GM19455 (cell line): ENCODE measurements around the gene FOXG1.

Experiments
- ATAC-seq: cut with Tn5 transposase; IDR thresholded peaks from one replicate; pipeline ENCODE4 v1.9.1; 2021; ENCODE audit not compliant: unreplicated experiment

Gene FOXG1

GRCh38 chr14:28774764-28775735 is 8.5 kb downstream of the FOXG1 start:
- ATAC-seq = no peak

GRCh38 chr14:28776482-28777266 is 10.1 kb downstream of the FOXG1 start:
- no peak for ATAC-seq

- ATAC-seq = no peak
Measured at GRCh38 chr14:28777471-28778137, 11.0 kb downstream of the FOXG1 start.

- ATAC-seq = no peak
Measured at GRCh38 chr14:28778138-28779117, 11.8 kb downstream of the FOXG1 start.

- ATAC-seq = no peak
Measured at GRCh38 chr14:28779456-28779855, 12.9 kb downstream of the FOXG1 start.

GRCh38 chr14:28780843-28781820 is 14.5 kb downstream of the FOXG1 start:
- no peak for ATAC-seq

GRCh38 chr14:28782301-28782700 is 15.7 kb downstream of the FOXG1 start:
- ATAC-seq = no peak

- ATAC-seq = no peak
Measured at GRCh38 chr14:28783664-28784063, 17.1 kb downstream of the FOXG1 start.

- no peak for ATAC-seq
Measured at GRCh38 chr14:28784096-28785048, 17.8 kb downstream of the FOXG1 start.

- ATAC-seq = no peak
Measured at GRCh38 chr14:28785096-28785952, 18.7 kb downstream of the FOXG1 start.

- ATAC-seq = no peak
Measured at GRCh38 chr14:28807518-28807917, 40.9 kb downstream of the FOXG1 start.

- ATAC-seq = no peak
Measured at GRCh38 chr14:28813810-28814209, 47.2 kb downstream of the FOXG1 start.
